Mesothelial cell of epicardium (in vitro differentiated cells): ENCODE results near the gene SH2D7. TPM values are rescaled to one million over a fixed set of nuclear protein-coding genes. Genes with fewer than 3 reads are reported as not detected.

Experiments
- DNase-seq, 2 experiments: peaks; one replicate each; pipeline ENCODE4 v3.0.0; 2021; ENCODE audit warnings: low spot score in 2 of 2; ENCODE audit not compliant: unreplicated experiment in 2 of 2
- H3K27ac Mint-ChIP-seq: 2 replicates; pipeline ENCODE4 v1.8.0; 2021; ENCODE audit warnings: mixed read lengths
- H3K27me3 Mint-ChIP-seq: 2 replicates; pipeline ENCODE4 v1.8.0; 2021; ENCODE audit warnings: low read depth, mixed read lengths
- H3K36me3 Mint-ChIP-seq: 2 replicates; pipeline ENCODE4 v1.8.0; 2021; ENCODE audit warnings: mixed read lengths
- H3K4me1 Mint-ChIP-seq: 2 replicates; pipeline ENCODE4 v1.8.0; 2021; ENCODE audit warnings: mixed read lengths
- H3K4me3 Mint-ChIP-seq: 2 replicates; pipeline ENCODE4 v1.8.0; 2021; ENCODE audit warnings: mild to moderate bottlenecking, moderate library complexity, mixed read lengths
- H3K9me3 Mint-ChIP-seq: 2 replicates; pipeline ENCODE4 v1.8.0; 2021; ENCODE audit warnings: mixed read lengths
- CTCF ChIP-seq: fragments of 200-600 bp; sonication (generic); IDR thresholded peaks from one replicate; pipeline ENCODE4 v1.5.0; 2021; ENCODE audit warnings: antibody characterized with exemption; ENCODE audit not compliant: unreplicated experiment
- total RNA-seq: library from RNA; stranded (reverse); gene quantifications from 3 replicates; pipeline ENCODE4 v1.2.1, GENCODE V29; 2021

SH2D7 gene
- total RNA-seq, 1 donor from 2014 or later = not detected

- H3K27ac Mint-ChIP-seq = no peak overlapping the region
- H3K36me3 Mint-ChIP-seq = peaks cover 5% of the 10 kb centered on the region
- no peak for DNase-seq
- no peaks in the 10 kb centered on the region for H3K27me3 Mint-ChIP-seq
- no peak overlapping the region for H3K4me3 Mint-ChIP-seq
- no peak for TF ChIP-seq CTCF
- H3K4me1 Mint-ChIP-seq = peaks cover 2% of the 10 kb centered on the region
- no peaks in the 10 kb centered on the region for H3K9me3 Mint-ChIP-seq
These were observed 11.2 kb downstream of the SH2D7 start for GRCh38 chr15:78103406-78104118.

GRCh38 chr15:78104119-78104479, 11.7 kb downstream of the SH2D7 start:
- Mint-ChIP-seq H3K4me1 (peaks cover 2% of the 10 kb centered on the region), H3K27me3 (no peaks in the 10 kb centered on the region), H3K27ac (no peak overlapping the region), H3K4me3 (no peak overlapping the region), H3K36me3 (peaks cover 5% of the 10 kb centered on the region), H3K9me3 (no peaks in the 10 kb centered on the region)
- no peak for DNase-seq
- no peak for TF ChIP-seq CTCF

GRCh38 chr15:78104566-78105475, 12.5 kb downstream of the SH2D7 start:
- Mint-ChIP-seq H3K4me1 (peaks cover 2% of the 10 kb centered on the region), H3K27ac (no peak overlapping the region), H3K9me3 (no peaks in the 10 kb centered on the region), H3K4me3 (no peak overlapping the region), H3K36me3 (peaks cover 5% of the 10 kb centered on the region), H3K27me3 (no peaks in the 10 kb centered on the region)
- TF ChIP-seq CTCF = no peak
- no peak for DNase-seq

- Mint-ChIP-seq H3K36me3 (peaks cover 5% of the 10 kb centered on the region), H3K9me3 (no peaks in the 10 kb centered on the region), H3K27ac (no peak overlapping the region), H3K4me3 (no peak overlapping the region), H3K27me3 (no peaks in the 10 kb centered on the region), H3K4me1 (peaks cover 2% of the 10 kb centered on the region)
- TF ChIP-seq CTCF = no peak
- DNase-seq = no peak
These were observed 13.3 kb downstream of the SH2D7 start for GRCh38 chr15:78105476-78106241.

- peaks cover 5% of the 10 kb centered on the region for H3K36me3 Mint-ChIP-seq
- no peak for TF ChIP-seq CTCF
- H3K4me3 Mint-ChIP-seq = no peak overlapping the region
- H3K4me1 Mint-ChIP-seq = no peaks in the 10 kb centered on the region
- H3K27me3 Mint-ChIP-seq = no peaks in the 10 kb centered on the region
- no peak for DNase-seq
- H3K27ac Mint-ChIP-seq = no peak overlapping the region
- H3K9me3 Mint-ChIP-seq = no peaks in the 10 kb centered on the region
These were observed 15.1 kb downstream of the SH2D7 start for GRCh38 chr15:78107471-78107870.
